Measurements from ENCODE around the gene DPAGT1. TPM values are rescaled to one million over a fixed set of nuclear protein-coding genes. Genes with fewer than 3 reads are reported as not detected.

The DPAGT1 gene
- total RNA-seq, 1 donor from 2014 or later, result 15.4 TPM

DNA sequence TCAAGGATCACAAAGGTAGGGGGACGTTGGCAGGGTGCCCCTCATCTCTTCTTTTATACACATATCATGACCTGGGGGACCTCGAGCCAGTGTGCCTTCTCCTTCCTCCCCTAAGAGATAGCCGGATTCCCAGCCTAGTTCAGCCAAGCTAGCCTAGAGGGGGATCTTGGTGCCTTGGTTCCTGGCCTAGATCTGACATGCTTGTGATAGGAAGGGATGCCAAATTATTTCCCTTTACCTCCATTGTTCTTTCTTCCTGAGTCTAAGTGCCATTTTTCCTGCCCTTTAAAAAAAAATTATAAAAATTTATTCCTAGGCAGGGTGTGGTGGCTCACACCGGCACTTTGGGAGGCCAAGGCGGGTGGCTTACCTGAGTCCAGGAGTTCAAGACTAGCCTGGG lies 12.7 kb upstream of the DPAGT1 start:
- intact Hi-C loops (cut with micrococcal nuclease), result no loop called here
- Histone ChIP-seq H3K9me3 (replicated peaks) (no peaks in the 10 kb centered on the region), H3K27ac (replicated peaks) (no peak overlapping the region), H3K4me1 (peaks cover under 1% of the 10 kb centered on the region), H3K4me3 (no peak overlapping the region), H3K36me3 (peaks cover 61% of the 10 kb centered on the region), H3K27me3 (ENCODE audit: low read depth) (no peaks in the 10 kb centered on the region)
- no peak for DNase-seq
- TF ChIP-seq, protein P1, sequence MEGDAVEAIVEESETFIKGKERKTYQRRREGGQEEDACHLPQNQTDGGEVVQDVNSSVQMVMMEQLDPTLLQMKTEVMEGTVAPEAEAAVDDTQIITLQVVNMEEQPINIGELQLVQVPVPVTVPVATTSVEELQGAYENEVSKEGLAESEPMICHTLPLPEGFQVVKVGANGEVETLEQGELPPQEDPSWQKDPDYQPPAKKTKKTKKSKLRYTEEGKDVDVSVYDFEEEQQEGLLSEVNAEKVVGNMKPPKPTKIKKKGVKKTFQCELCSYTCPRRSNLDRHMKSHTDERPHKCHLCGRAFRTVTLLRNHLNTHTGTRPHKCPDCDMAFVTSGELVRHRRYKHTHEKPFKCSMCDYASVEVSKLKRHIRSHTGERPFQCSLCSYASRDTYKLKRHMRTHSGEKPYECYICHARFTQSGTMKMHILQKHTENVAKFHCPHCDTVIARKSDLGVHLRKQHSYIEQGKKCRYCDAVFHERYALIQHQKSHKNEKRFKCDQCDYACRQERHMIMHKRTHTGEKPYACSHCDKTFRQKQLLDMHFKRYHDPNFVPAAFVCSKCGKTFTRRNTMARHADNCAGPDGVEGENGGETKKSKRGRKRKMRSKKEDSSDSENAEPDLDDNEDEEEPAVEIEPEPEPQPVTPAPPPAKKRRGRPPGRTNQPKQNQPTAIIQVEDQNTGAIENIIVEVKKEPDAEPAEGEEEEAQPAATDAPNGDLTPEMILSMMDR (IDR thresholded peaks at IDR 0.05; ENCODE audit: borderline replicate concordance), result no peak

DNA sequence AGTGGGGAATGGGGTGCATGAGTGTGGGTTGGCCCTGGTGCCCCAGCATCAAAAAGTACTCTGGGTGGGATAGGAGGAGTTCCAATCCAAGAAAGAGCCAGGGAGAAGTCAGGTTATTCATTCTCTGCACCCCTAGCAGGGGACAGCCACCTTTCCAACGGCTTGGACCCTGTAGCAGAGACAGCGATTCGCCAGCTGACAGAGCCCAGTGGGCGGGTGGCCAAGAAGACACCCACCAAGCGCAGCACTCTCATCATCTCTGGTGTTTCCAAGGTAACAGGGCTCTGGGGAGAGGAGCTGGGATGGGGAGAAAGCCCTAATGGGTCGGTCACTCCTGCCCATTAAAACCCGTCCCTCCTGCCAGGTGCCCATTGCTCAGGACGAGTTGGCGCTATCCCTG lies 12.1 kb upstream of the DPAGT1 start:
- intact Hi-C loops (cut with micrococcal nuclease), result no loop called here
- Histone ChIP-seq H3K4me3 (no peak overlapping the region), H3K27ac (replicated peaks) (no peak overlapping the region), H3K27me3 (ENCODE audit: low read depth) (no peaks in the 10 kb centered on the region), H3K36me3 (peaks cover 61% of the 10 kb centered on the region), H3K4me1 (peaks cover 7% of the 10 kb centered on the region), H3K9me3 (replicated peaks) (no peaks in the 10 kb centered on the region)
- TF ChIP-seq, protein P1 (IDR thresholded peaks at IDR 0.05; ENCODE audit: borderline replicate concordance), result no peak
- DNase-seq, result no peak

DNA sequence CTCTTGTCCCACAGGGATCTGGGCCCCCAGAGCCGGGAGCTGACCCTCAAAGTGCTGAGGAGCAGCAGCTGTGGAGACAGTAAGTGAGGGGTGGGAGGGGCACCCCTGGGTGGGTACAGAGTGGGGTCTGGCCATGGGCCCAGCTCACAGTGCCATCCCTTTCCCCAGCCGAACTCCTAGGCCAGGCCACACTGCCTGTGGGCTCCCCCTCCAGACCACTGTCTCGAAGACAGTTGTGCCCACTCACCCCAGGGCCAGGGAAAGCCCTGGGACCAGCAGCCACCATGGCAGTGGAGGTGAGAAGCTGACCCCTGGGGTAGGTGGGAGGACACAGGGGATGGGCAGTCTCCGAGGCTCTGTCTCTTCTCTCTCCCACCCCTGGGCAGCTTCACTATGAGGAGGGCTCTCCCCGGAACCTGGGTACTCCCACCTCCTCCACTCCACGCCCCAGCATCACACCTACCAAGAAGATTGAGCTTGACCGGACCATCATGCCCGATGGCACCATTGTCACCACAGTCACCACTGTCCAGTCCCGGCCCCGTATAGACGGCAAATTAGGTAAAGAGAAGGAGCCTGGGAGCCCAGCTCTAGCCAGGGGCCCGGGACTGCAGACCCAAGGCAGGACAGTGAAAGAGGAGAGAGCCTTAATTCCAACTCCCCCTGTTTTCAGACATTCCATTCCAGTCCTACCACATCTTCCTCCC lies 10.8 kb upstream of the DPAGT1 start:
- Histone ChIP-seq H3K4me3 (no peak overlapping the region), H3K9me3 (replicated peaks) (no peaks in the 10 kb centered on the region), H3K36me3 (peaks cover 61% of the 10 kb centered on the region), H3K27me3 (ENCODE audit: low read depth) (no peaks in the 10 kb centered on the region), H3K4me1 (peaks cover 20% of the 10 kb centered on the region), H3K27ac (replicated peaks) (no peak overlapping the region)
- TF ChIP-seq, protein P1 (IDR thresholded peaks at IDR 0.05; ENCODE audit: borderline replicate concordance), result no peak
- DNase-seq, result no peak
- intact Hi-C loops (cut with micrococcal nuclease), result no loop called here

DNA sequence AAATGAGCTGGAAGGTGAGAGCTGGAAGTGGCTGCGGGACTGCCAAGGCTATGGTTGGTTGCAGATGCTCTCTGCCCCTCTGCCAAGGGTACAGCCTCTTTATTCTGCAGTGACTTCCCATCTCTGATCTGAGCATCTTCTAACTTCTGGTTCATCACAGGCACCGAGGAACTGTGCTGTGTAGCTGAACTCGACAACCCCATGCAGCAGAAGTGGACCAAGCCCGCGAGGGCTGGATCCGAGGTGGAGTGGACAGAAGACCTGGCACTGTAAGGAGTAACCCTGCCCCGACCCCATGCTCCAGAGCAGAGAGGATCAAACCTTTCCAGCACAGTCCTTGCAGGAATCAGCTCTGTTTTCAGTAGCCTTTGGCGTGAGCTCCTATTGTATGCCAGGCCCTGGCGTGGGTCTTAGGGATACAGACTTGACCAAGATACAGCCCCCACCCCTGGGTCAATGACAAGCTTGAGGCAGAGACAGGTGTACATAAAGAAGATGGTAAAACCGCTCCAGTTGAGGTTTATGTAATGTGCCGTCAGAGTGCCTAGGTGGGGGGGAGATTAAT lies 9.8 kb upstream of the DPAGT1 start:
- peaks cover 54% of the 10 kb centered on the region for H3K36me3 ChIP-seq
- H3K9me3 ChIP-seq (replicated peaks), result no peaks in the 10 kb centered on the region
- intact Hi-C loops (cut with micrococcal nuclease), result no loop called here
- H3K27ac ChIP-seq (replicated peaks), result no peak overlapping the region
- H3K4me1 ChIP-seq, result peaks cover 28% of the 10 kb centered on the region
- TF ChIP-seq, protein P1 (IDR thresholded peaks at IDR 0.05; ENCODE audit: borderline replicate concordance), result no peak
- H3K4me3 ChIP-seq, result no peak overlapping the region
- H3K27me3 ChIP-seq (ENCODE audit: low read depth), result no peaks in the 10 kb centered on the region
- no peak for DNase-seq

DNA sequence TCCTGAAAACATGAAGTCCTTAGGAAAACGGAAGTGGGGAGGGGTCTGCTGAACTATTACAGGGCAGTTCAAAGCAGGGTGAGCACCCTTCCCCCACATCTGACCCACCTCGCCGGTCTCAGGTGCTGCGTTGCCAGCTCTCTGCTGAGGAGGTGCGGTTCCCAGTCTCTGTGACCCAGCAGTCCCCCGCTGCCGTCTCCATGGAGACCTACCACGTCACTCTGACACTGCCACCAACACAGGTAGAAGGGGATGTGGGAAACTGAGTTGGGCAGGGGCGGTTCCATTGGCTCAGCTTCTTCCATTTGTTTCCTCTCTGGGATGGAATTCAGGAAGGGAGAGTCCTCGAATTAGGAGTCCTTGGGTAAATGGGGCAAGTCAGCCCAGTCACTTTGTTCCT lies 8.8 kb upstream of the DPAGT1 start:
- Histone ChIP-seq H3K36me3 (peaks cover 48% of the 10 kb centered on the region), H3K9me3 (replicated peaks) (no peaks in the 10 kb centered on the region), H3K27me3 (ENCODE audit: low read depth) (no peaks in the 10 kb centered on the region), H3K4me3 (no peak overlapping the region), H3K27ac (replicated peaks) (no peak overlapping the region), H3K4me1 (peaks cover 34% of the 10 kb centered on the region)
- no peak for DNase-seq
- intact Hi-C loops (cut with micrococcal nuclease), result no loop called here
- TF ChIP-seq, protein P1 (IDR thresholded peaks at IDR 0.05; ENCODE audit: borderline replicate concordance), result no peak
